ENCODE measurements around the gene ATF6.
A peak's percentile ranks its signal among the peaks of the same experiment; 100 is the strongest.
"Not testable (repeated sequence)": the region's sequence is repeated elsewhere in the genome, so short reads cannot be mapped to it uniquely, and the experiment has no call there.

ATF6 gene

DNA sequence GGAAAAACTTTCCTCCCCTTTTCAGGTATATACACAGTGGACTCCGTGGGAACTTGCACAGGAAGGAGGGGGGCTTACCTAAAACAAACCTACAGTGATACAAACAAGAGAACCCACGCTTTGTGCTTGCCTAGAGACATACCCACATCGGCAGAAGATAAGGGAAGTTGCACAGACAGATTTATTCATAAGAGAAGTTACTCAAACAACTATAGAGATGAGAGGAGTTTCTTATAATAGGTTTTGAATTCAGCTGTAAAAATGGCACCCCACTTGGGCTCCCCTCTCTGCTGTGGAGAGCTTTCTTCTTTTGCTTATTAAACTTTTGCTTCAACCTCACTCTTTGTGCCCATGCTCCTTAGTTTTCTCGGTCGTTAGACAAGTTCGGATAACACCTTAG lies 18.3 kb upstream of the ATF6 start:
- no peak overlapping the region for H3K4me3 ChIP-seq (replicated peaks; ENCODE audit: low read depth, low read length)
- TF ChIP-seq, protein P1, sequence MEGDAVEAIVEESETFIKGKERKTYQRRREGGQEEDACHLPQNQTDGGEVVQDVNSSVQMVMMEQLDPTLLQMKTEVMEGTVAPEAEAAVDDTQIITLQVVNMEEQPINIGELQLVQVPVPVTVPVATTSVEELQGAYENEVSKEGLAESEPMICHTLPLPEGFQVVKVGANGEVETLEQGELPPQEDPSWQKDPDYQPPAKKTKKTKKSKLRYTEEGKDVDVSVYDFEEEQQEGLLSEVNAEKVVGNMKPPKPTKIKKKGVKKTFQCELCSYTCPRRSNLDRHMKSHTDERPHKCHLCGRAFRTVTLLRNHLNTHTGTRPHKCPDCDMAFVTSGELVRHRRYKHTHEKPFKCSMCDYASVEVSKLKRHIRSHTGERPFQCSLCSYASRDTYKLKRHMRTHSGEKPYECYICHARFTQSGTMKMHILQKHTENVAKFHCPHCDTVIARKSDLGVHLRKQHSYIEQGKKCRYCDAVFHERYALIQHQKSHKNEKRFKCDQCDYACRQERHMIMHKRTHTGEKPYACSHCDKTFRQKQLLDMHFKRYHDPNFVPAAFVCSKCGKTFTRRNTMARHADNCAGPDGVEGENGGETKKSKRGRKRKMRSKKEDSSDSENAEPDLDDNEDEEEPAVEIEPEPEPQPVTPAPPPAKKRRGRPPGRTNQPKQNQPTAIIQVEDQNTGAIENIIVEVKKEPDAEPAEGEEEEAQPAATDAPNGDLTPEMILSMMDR (IDR thresholded peaks at IDR 0.05; ENCODE audit: low read length, missing control alignments), result no peak
- no peak for DNase-seq (ENCODE audit: low read depth)

DNA sequence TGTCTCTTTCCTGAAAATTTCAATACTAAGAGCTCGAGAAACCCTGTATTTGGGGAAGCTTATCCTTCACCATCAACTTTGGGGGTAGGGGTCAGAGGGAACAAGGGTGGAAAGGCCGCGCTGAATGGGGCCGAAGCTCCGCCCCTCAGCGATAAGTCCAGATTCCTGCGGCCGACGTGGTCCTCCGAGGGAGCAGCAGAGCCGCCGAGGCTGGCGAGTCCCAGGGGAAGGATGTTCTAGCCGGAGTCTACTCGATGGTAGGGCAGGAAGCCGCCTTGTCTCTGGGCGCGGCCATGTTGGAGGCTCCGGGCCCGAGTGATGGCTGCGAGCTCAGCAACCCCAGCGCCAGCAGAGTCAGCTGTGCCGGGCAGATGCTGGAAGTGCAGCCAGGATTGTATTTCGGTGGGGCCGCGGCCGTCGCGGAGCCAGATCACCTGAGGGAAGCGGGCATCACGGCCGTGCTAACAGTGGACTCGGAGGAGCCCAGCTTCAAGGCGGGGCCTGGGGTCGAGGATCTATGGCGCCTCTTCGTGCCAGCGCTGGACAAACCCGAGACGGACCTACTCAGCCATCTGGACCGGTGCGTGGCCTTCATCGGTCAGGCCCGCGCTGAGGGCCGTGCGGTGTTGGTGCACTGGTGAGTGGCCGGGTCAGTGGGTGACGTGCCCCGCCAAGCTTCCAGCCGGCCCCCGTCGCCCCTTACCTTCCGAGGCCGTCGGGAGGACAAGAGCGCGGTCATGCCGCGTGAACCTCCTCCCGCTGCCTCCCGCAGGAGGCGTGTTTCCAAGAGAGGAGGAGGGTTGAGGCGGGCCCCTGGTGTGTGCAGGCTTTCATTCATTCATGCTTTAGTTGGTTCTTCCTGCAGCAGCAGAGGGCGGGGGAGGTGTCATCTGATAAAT lies 16.4 kb upstream of the ATF6 start, which contains the start of gene DUSP12:
Gene DUSP12 (plus strand): TSS at position 278 of the 899 bp plus-strand sequence. CDS start 16 bp downstream, at position 294.
- TF ChIP-seq, protein P1 (IDR thresholded peaks at IDR 0.05; ENCODE audit: low read length, missing control alignments), result peak; percentile 20
- DNase-seq (ENCODE audit: low read depth), result peak; percentile 97

DNA sequence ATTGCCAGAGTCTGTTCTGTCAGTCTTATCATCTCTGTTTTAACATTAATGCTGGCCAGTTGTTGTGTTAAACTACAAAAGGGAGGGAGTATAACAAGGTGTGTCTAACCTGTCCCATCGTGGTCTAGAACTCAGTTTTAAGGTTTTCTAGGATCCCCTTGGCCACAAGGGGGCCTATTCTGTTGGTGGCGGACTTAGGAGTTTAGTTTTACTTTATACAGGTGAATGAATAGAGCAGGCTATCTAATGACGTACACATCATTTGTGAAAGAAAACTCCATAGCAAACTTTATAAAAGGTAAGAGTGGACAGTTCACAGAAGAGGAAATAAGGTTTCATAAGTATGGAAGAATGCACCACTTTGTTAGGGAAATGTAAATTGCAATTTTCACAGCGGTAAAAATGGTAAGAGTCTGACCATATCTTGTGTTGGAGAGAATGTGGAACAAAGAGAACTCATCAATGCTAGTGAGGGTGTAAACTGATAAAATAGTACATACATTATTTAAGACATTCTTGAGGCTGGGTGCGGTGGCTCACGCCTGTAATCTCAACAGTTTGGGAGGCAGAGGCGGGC lies 2.5 kb upstream of the ATF6 start:
- no peak for DNase-seq (ENCODE audit: low read depth)
- TF ChIP-seq, protein P1 (IDR thresholded peaks at IDR 0.05; ENCODE audit: low read length, missing control alignments), result peak; percentile 57
- no peak overlapping the region for H3K4me3 ChIP-seq (replicated peaks; ENCODE audit: low read depth, low read length)

More for the DNA sequence above, 16.4 kb upstream of the ATF6 start, which contains the start of gene DUSP12:
- peak within 1 kb of the TSS; percentile 93 for H3K4me3 ChIP-seq (replicated peaks; ENCODE audit: low read depth, low read length)

DNA sequence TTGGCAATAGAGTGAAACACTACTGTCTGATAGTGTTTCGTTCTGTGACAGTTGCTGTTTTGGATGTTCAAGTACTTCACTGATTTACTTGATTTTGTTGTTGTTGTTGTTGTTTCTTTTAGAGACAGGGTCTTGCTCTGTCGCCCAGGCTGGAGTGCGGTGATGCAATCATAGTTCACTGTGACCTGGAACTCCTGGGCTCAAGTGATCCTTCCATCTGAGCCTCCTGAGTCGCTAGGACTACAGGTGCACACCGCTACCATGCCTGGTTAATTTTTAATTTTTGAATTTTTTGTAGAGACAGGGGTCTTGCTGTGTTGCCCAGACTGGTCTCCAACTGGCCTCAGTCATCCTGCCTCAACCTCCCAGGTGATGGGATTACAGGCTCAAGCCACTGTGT lies 2.3 kb downstream of the ATF6 start:
- no peak for DNase-seq (ENCODE audit: low read depth)
- no peak overlapping the region for H3K4me3 ChIP-seq (replicated peaks; ENCODE audit: low read depth, low read length)
- TF ChIP-seq, protein P1 (IDR thresholded peaks at IDR 0.05; ENCODE audit: low read length, missing control alignments), result no peak

DNA sequence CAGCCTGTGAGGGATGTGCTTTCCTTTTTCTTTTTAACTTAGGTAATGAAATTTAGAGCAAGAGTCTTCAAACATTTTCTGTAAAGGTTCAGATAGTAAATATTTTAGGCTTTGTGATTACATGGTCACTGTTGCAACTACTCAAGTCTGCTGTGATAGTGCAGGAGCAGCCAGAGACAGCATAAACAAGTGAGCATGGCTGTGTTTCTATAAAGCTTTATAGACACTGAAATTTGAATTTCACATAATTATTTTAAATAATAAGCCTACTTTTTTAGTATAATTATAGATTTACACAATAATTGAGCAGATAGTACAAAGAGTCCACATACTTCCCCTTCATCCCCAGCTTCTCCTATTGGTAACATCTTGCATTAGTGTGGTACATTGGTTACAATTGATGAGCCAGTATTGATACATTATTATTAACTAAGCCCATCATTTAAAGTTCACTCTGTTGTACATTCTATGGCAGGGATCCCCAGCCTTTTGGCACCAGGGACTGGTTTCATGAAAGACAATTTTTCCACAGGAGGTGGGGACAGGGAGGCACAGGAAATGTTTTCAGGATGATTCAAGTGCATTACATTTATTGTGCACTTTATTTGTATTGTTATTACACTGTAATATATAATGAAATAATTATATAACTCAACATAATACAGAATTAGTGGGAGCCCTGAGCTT lies 3.0 kb downstream of the ATF6 start:
- no peak overlapping the region for H3K4me3 ChIP-seq (replicated peaks; ENCODE audit: low read depth, low read length)
- TF ChIP-seq, protein P1 (IDR thresholded peaks at IDR 0.05; ENCODE audit: low read length, missing control alignments), result no peak
- DNase-seq (ENCODE audit: low read depth), result peak; percentile 59

DNA sequence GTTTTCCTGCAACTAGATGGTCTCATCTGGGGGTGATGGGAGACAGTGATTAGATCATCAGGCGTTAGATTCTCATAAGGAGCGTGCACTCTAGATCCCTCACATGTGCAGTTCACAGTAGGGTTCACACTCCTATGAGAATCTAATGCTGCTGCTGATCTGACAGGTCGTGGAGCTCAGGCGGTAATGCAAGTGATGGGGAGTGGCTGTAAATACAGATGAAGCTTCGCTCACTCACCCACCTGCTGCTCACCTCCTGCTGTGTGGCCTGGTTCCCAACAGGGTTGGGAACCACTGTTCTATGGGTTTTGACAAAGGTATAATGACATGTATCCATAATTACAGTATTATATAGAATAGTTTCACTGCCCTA lies 3.5 kb downstream of the ATF6 start:
- not testable (repeated sequence) for DNase-seq (ENCODE audit: low read depth)

DNA sequence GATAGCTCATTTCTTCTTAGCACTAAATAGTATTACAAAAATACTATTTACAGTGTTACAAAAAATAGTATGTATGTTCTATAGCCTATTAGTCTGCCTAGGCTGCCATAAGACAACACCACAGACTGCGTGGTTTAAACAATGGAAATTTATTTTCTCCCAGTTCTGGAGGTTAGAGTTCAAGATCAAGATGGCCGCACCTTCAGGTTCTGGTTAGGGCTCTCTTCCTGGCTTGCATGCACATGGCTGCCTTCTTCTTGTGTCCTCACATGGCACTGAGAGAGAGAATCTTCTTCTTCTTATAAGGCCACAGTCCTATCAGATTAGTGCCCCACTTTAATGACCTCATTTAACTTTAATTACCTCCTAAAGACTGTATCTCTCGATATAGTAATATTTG lies 4.1 kb downstream of the ATF6 start:
- no peak overlapping the region for H3K4me3 ChIP-seq (replicated peaks; ENCODE audit: low read depth, low read length)
- TF ChIP-seq, protein P1 (IDR thresholded peaks at IDR 0.05; ENCODE audit: low read length, missing control alignments), result no peak
- DNase-seq (ENCODE audit: low read depth), result no peak

More for the DNA sequence above, 3.5 kb downstream of the ATF6 start:
- H3K4me3 ChIP-seq (replicated peaks; ENCODE audit: low read depth, low read length), result not testable (repeated sequence)

Measured in fibroblast of pulmonary artery (primary cell).